ENCODE data around the gene CCDC47.

CCDC47 gene

GRCh38 chr17:63760771-63761539 lies 12.4 kb downstream of the CCDC47 start:
- Histone ChIP-seq H3K4me3 (ENCODE audit: low read length) (no peak overlapping the region), H3K4me1 (ENCODE audit: control insufficient read depth, insufficient read depth, low read length) (no peaks in the 10 kb centered on the region), H3K27me3 (replicated peaks; ENCODE audit: control insufficient read depth, insufficient read depth, low read length) (no peaks in the 10 kb centered on the region), H3K36me3 (ENCODE audit: control insufficient read depth, insufficient read depth, low read length, severe bottlenecking) (peaks cover 85% of the 10 kb centered on the region), H3K9me3 (ENCODE audit: control insufficient read depth, low read length) (no peaks in the 10 kb centered on the region), H3K9ac (ENCODE audit: low read length) (no peak overlapping the region)
- DNase-seq (ENCODE audit: low read depth), result no peak

GRCh38 chr17:63758428-63758827 lies 15.0 kb downstream of the CCDC47 start:
- H3K27me3 ChIP-seq (replicated peaks; ENCODE audit: control insufficient read depth, insufficient read depth, low read length), result no peaks in the 10 kb centered on the region
- no peak overlapping the region for H3K9ac ChIP-seq (ENCODE audit: low read length)

GRCh38 chr17:63754046-63754445 lies 19.4 kb downstream of the CCDC47 start:
- peaks cover 9% of the 10 kb centered on the region for H3K4me1 ChIP-seq (ENCODE audit: control insufficient read depth, insufficient read depth, low read length)
- H3K9ac ChIP-seq (ENCODE audit: low read length), result no peak overlapping the region
- no peaks in the 10 kb centered on the region for H3K9me3 ChIP-seq (ENCODE audit: control insufficient read depth, low read length)
- peaks cover 77% of the 10 kb centered on the region for H3K36me3 ChIP-seq (ENCODE audit: control insufficient read depth, insufficient read depth, low read length, severe bottlenecking)
- H3K27me3 ChIP-seq (replicated peaks; ENCODE audit: control insufficient read depth, insufficient read depth, low read length), result no peaks in the 10 kb centered on the region
- no peak overlapping the region for H3K4me3 ChIP-seq (ENCODE audit: low read length)
- DNase-seq (ENCODE audit: low read depth), result no peak

More at GRCh38 chr17:63758428-63758827, 15.0 kb downstream of the CCDC47 start:
- H3K4me1 ChIP-seq (ENCODE audit: control insufficient read depth, insufficient read depth, low read length), result peaks cover 2% of the 10 kb centered on the region
- no peaks in the 10 kb centered on the region for H3K9me3 ChIP-seq (ENCODE audit: control insufficient read depth, low read length)
- H3K36me3 ChIP-seq (ENCODE audit: control insufficient read depth, insufficient read depth, low read length, severe bottlenecking), result peaks cover 83% of the 10 kb centered on the region
- H3K4me3 ChIP-seq (ENCODE audit: low read length), result no peak overlapping the region
- DNase-seq (ENCODE audit: low read depth), result no peak

GRCh38 chr17:63753215-63753614 lies 20.2 kb downstream of the CCDC47 start:
- peaks cover 76% of the 10 kb centered on the region for H3K36me3 ChIP-seq (ENCODE audit: control insufficient read depth, insufficient read depth, low read length, severe bottlenecking)
- peak; percentile 22 for DNase-seq (ENCODE audit: low read depth)

GRCh38 chr17:63752707-63753106 lies 20.7 kb downstream of the CCDC47 start:
- Histone ChIP-seq H3K9me3 (ENCODE audit: control insufficient read depth, low read length) (no peaks in the 10 kb centered on the region), H3K36me3 (ENCODE audit: control insufficient read depth, insufficient read depth, low read length, severe bottlenecking) (peaks cover 76% of the 10 kb centered on the region), H3K27me3 (replicated peaks; ENCODE audit: control insufficient read depth, insufficient read depth, low read length) (no peaks in the 10 kb centered on the region), H3K4me3 (ENCODE audit: low read length) (no peak overlapping the region), H3K4me1 (ENCODE audit: control insufficient read depth, insufficient read depth, low read length) (peaks cover 9% of the 10 kb centered on the region), H3K9ac (ENCODE audit: low read length) (no peak overlapping the region)
- DNase-seq (ENCODE audit: low read depth), result no peak

More at GRCh38 chr17:63753215-63753614, 20.2 kb downstream of the CCDC47 start:
- Histone ChIP-seq H3K4me1 (ENCODE audit: control insufficient read depth, insufficient read depth, low read length) (peaks cover 9% of the 10 kb centered on the region), H3K9me3 (ENCODE audit: control insufficient read depth, low read length) (no peaks in the 10 kb centered on the region), H3K27me3 (replicated peaks; ENCODE audit: control insufficient read depth, insufficient read depth, low read length) (no peaks in the 10 kb centered on the region), H3K9ac (ENCODE audit: low read length) (peak overlapping the region; percentile 54), H3K4me3 (ENCODE audit: low read length) (no peak overlapping the region)

GRCh38 chr17:63751806-63752205 lies 21.6 kb downstream of the CCDC47 start:
- Histone ChIP-seq H3K27me3 (replicated peaks; ENCODE audit: control insufficient read depth, insufficient read depth, low read length) (no peaks in the 10 kb centered on the region), H3K36me3 (ENCODE audit: control insufficient read depth, insufficient read depth, low read length, severe bottlenecking) (peaks cover 76% of the 10 kb centered on the region), H3K4me1 (ENCODE audit: control insufficient read depth, insufficient read depth, low read length) (peaks cover 9% of the 10 kb centered on the region), H3K9me3 (ENCODE audit: control insufficient read depth, low read length) (no peaks in the 10 kb centered on the region), H3K9ac (ENCODE audit: low read length) (no peak overlapping the region), H3K4me3 (ENCODE audit: low read length) (no peak overlapping the region)
- DNase-seq (ENCODE audit: low read depth), result no peak

GRCh38 chr17:63741408-63742173 lies 31.8 kb downstream of the CCDC47 start, which contains the start of gene STRADA:
Gene STRADA, minus strand, starts transcription at chr17:63741799. Its CDS starts 13,430 bp downstream, at chr17:63728369.
- H3K9ac ChIP-seq (ENCODE audit: low read length), result peak within 1 kb of the TSS; percentile 97
- peak; percentile 99 for DNase-seq (ENCODE audit: low read depth)
- peak within 1 kb of the TSS; percentile 97 for H3K4me3 ChIP-seq (ENCODE audit: low read length)
- H3K4me1 ChIP-seq (ENCODE audit: control insufficient read depth, insufficient read depth, low read length), result peaks cover 12% of the 10 kb centered on the region
- H3K9me3 ChIP-seq (ENCODE audit: control insufficient read depth, low read length), result no peaks in the 10 kb centered on the region
- no peaks in the 10 kb centered on the region for H3K27me3 ChIP-seq (replicated peaks; ENCODE audit: control insufficient read depth, insufficient read depth, low read length)
- H3K36me3 ChIP-seq (ENCODE audit: control insufficient read depth, insufficient read depth, low read length, severe bottlenecking), result peaks cover 21% of the 10 kb centered on the region

GRCh38 chr17:63741143-63741407 lies 32.3 kb downstream of the CCDC47 start:
- peaks cover 16% of the 10 kb centered on the region for H3K36me3 ChIP-seq (ENCODE audit: control insufficient read depth, insufficient read depth, low read length, severe bottlenecking)
- H3K27me3 ChIP-seq (replicated peaks; ENCODE audit: control insufficient read depth, insufficient read depth, low read length), result no peaks in the 10 kb centered on the region

GRCh38 chr17:63740464-63741142 lies 32.8 kb downstream of the CCDC47 start:
- Histone ChIP-seq H3K4me1 (ENCODE audit: control insufficient read depth, insufficient read depth, low read length) (peaks cover 12% of the 10 kb centered on the region), H3K4me3 (ENCODE audit: low read length) (peak overlapping the region; percentile 97), H3K9me3 (ENCODE audit: control insufficient read depth, low read length) (no peaks in the 10 kb centered on the region), H3K27me3 (replicated peaks; ENCODE audit: control insufficient read depth, insufficient read depth, low read length) (no peaks in the 10 kb centered on the region), H3K36me3 (ENCODE audit: control insufficient read depth, insufficient read depth, low read length, severe bottlenecking) (peaks cover 11% of the 10 kb centered on the region), H3K9ac (ENCODE audit: low read length) (peak overlapping the region; percentile 97)
- peak; percentile 49 for DNase-seq (ENCODE audit: low read depth)

More at GRCh38 chr17:63741143-63741407, 32.3 kb downstream of the CCDC47 start:
- no peak for DNase-seq (ENCODE audit: low read depth)
- H3K9ac ChIP-seq (ENCODE audit: low read length), result peak overlapping the region; percentile 97
- peaks cover 12% of the 10 kb centered on the region for H3K4me1 ChIP-seq (ENCODE audit: control insufficient read depth, insufficient read depth, low read length)
- no peaks in the 10 kb centered on the region for H3K9me3 ChIP-seq (ENCODE audit: control insufficient read depth, low read length)
- peak overlapping the region; percentile 97 for H3K4me3 ChIP-seq (ENCODE audit: low read length)

GRCh38 chr17:63735691-63736090 lies 37.7 kb downstream of the CCDC47 start:
- no peak for DNase-seq (ENCODE audit: low read depth)
- Histone ChIP-seq H3K9me3 (ENCODE audit: control insufficient read depth, low read length) (no peaks in the 10 kb centered on the region), H3K4me1 (ENCODE audit: control insufficient read depth, insufficient read depth, low read length) (peaks cover 6% of the 10 kb centered on the region), H3K36me3 (ENCODE audit: control insufficient read depth, insufficient read depth, low read length, severe bottlenecking) (peaks cover 4% of the 10 kb centered on the region), H3K9ac (ENCODE audit: low read length) (no peak overlapping the region), H3K27me3 (replicated peaks; ENCODE audit: control insufficient read depth, insufficient read depth, low read length) (no peaks in the 10 kb centered on the region), H3K4me3 (ENCODE audit: low read length) (no peak overlapping the region)

- no peaks in the 10 kb centered on the region for H3K9me3 ChIP-seq (ENCODE audit: control insufficient read depth, low read length)
- H3K9ac ChIP-seq (ENCODE audit: low read length), result no peak overlapping the region
- H3K4me1 ChIP-seq (ENCODE audit: control insufficient read depth, insufficient read depth, low read length), result no peaks in the 10 kb centered on the region
- H3K4me3 ChIP-seq (ENCODE audit: low read length), result no peak overlapping the region
- peak; percentile 26 for DNase-seq (ENCODE audit: low read depth)
- no peaks in the 10 kb centered on the region for H3K27me3 ChIP-seq (replicated peaks; ENCODE audit: control insufficient read depth, insufficient read depth, low read length)
- peaks cover 35% of the 10 kb centered on the region for H3K36me3 ChIP-seq (ENCODE audit: control insufficient read depth, insufficient read depth, low read length, severe bottlenecking)
Measured at GRCh38 chr17:63722403-63722802, 51.0 kb downstream of the CCDC47 start.

Measured in adipocyte (in vitro differentiated cells).